GM04504 (cell line): ENCODE data around the gene ECHS1.
"Not testable (repeated sequence)": the region's sequence is repeated elsewhere in the genome, so short reads cannot be mapped to it uniquely, and the experiment has no call there.

Experiments used
- DNase-seq: peaks from one replicate; pipeline ENCODE4 v3.0.0-alpha.2; 2012; ENCODE audit warnings: low read depth

The ECHS1 gene

GRCh38 chr10:133324857-133325260 lies 48.3 kb downstream of the ECHS1 start:
- no peak for DNase-seq

GRCh38 chr10:133324198-133324792 lies 48.9 kb downstream of the ECHS1 start:
- no peak for DNase-seq

DNA sequence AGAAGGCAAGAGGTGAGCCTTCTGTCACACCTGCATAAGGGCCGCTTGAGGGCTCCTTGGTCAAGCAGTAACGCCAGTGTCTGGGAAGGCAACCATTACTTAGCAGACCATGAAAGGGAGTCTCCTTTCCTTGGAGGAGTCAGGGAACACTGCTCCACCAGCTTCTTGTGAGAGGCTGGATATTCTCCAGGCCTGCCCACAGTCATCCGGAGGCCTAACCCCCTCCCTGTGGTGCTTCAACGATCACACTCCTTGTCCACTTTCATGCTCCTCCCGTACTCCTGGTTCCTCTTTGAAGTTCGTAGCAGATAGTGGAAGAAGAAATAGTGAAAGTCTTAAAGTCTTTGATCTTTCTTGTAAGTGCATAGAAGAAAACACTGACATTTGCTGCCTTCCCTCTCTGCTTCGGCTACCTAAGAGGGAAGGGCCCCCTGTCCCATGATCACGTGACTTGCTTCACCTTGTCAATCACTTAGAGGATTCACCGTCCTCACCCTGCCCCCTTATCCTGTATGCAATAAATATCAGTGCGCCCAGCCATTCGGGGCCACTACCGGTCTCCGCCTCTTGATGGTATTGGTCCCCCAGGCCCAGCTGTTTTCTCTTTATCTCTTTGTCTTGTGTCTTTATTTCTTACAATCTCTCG lies 51.0 kb downstream of the ECHS1 start:
- DNase-seq = not testable (repeated sequence)

DNA sequence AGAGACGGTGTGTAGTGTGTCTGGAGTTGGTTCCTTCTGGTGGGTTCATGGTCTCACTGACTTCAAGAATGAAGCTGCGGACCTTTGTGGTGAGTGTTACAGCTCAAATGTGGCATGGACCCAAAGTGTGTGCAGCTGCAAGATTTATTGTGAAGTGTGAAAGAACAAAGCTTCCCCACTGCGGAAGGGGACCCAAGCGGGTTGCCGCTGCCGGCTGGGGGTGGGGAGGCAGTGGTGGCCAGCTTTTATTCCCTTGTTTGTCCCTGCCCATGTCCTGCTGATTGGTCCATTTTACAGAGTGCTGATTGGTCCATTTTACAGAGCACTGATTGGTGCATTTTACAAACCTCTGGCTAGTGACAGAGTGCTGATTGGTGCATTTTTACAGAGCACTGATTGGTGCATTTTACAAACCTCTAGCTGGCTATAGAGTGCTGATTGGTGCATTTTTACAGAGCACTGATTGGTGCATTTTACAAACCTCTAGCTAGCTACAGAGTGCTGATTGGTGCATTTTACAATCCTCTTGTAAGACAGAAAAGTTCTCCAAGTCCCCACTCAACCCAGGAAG lies 52.2 kb downstream of the ECHS1 start:
- DNase-seq = not testable (repeated sequence)

- no peak for DNase-seq
Observed at GRCh38 chr10:133318494-133319127, 54.5 kb downstream of the ECHS1 start.

GRCh38 chr10:133316732-133317131 lies 56.4 kb downstream of the ECHS1 start:
- DNase-seq = no peak

- no peak for DNase-seq
Observed at GRCh38 chr10:133316266-133316665, 56.9 kb downstream of the ECHS1 start.

DNA sequence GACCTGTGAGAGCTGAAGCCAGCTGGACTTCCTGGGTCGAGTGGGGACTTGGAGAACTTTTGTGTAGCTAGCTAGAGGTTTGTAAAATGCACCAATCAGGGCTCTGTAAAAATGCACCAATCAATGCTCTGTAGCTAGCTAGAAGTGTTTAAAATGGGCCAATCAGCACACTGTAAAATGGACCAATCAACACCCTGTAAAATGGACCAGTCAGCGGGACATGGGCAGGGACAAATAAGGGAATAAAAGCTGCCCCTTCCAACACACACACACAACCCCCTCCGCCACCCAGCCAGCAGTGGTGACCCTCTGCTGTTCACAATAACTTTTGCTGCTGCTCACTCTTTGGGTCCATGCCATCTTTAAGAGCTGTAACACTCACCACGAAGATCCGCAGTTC lies 57.3 kb downstream of the ECHS1 start:
- DNase-seq = no peak

DNA sequence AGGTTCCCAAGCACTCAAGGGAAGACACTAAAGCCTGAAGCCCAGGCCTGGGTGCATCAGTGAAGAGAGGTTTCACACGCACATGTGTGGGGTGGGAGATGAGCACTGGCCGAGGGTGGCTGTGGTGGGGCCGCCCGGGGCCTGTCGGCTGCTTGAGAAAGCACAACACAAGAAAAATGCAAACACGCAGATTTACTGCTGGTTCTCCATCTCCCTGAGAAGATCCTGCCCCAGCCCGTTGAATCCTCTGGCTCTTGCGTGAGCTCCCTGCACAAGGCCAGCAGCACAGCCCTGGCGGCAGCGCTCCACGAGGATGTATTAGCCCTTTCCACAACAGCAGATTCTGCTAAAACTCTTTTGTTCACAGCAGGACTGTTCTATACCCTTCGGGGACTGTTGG lies 58.2 kb downstream of the ECHS1 start:
- no peak for DNase-seq

DNA sequence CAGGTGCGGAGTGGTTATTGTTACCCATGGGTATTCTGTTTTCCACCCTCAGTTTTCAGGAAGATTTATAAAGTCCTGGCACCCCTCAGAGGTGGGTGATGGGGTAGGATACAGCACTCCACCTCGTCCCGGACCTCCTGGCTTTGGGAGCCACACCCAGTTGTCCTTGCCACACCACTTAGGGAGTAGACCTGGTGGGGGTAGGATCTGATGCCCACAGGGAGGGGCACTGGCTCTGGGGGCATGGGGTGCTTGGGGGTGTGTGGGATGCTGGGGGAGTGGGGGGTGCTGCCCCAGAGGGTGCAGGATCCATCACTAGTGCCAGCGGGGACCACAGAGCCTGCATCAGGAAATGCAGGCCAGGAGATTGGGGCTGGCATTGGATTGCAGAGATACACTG lies 60.0 kb downstream of the ECHS1 start:
- no peak for DNase-seq

- no peak for DNase-seq
Observed at GRCh38 chr10:133312769-133313145, 60.4 kb downstream of the ECHS1 start.
